Measurements from ENCODE around the gene OMP. TPM values are rescaled to one million over a fixed set of nuclear protein-coding genes. Genes with fewer than 3 reads are reported as not detected.

Gene OMP
- total and polyA plus RNA-seq, 2 donors (not counting 1 experiment from before 2014, with no cell fraction given): not detected

DNA sequence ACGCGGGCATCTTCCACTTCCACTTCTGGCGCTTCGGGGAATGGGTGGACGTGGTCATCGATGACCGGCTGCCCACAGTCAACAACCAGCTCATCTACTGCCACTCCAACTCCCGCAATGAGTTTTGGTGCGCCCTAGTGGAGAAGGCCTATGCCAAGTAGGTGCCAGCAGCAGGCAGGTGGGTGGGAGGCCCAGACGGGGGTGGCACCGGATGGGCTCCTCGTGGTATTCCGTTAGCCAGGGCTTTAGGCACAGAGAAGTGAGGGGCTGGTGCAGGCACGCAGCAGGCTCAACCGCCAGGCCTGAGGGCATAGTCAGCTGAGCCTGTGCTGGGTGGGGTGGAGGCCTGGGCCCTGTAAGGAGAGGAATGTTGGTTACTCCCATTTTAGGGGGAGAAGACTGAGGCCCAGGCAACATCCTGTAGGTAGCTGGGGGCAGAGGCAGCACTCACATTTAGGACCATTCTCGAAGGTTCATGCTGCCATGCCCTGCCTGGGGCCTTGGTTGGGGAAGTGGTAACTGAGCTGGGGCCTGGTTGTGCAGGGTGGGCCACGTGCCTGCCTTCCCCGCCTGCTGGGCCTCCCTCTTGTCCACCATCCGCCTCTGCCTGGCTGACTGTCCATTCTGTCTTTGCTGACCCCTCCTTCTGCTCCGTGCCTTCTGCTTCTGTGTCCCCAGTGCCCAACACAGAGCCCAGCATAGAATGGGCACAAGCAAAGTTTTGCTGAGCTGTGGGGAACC, 10.2 kb downstream of the OMP start:
- no peaks in the 10 kb centered on the region for H3K4me1 Mint-ChIP-seq
- H3K4me3 ChIP-seq (ENCODE audit: control extremely low read depth in 1 of 5, extremely low read depth in 1 of 5, insufficient read depth in 1 of 5, low read depth in 2 of 5, low read length in 4 of 5): no peak overlapping the region
- H3K4me1 ChIP-seq (ENCODE audit: control insufficient read depth in 2 of 2, insufficient read depth in 2 of 2, low read length in 2 of 2): no peaks in the 10 kb centered on the region
- no peak overlapping the region for H2AFZ ChIP-seq (ENCODE audit: insufficient read depth, low read depth, low read length, poor library complexity, severe bottlenecking)
- CTCF ChIA-PET: interaction anchor here (0.7 to 1.4 kb wide), 3 partner anchors 10 to 21 kb away, joined by 3 read pairs; no protein-coding TSS in a partner anchor
- H3K79me2 ChIP-seq (ENCODE audit: control insufficient read depth, insufficient read depth, low read length): no peaks in the 10 kb centered on the region
- no peaks in the 10 kb centered on the region for H3K27me3 ChIP-seq (replicated peaks in 1 of 4; ENCODE audit: control extremely low read depth in 1 of 4, control insufficient read depth in 3 of 4, insufficient read depth in 4 of 4, low read length in 3 of 4)
- POLR2A ChIA-PET: no interaction called here
- H3K4me3 Mint-ChIP-seq: no peak overlapping the region
- no peaks in the 10 kb centered on the region for H3K9me3 Mint-ChIP-seq (ENCODE audit: insufficient read depth)
- DNase-seq: no peak
- no peak for TF ChIP-seq EZH2 (IDR thresholded peaks at IDR 0.05; ENCODE audit: borderline replicate concordance, insufficient read depth, low read depth, low read length, poor library complexity, severe bottlenecking)
- TF ChIP-seq, protein P1, sequence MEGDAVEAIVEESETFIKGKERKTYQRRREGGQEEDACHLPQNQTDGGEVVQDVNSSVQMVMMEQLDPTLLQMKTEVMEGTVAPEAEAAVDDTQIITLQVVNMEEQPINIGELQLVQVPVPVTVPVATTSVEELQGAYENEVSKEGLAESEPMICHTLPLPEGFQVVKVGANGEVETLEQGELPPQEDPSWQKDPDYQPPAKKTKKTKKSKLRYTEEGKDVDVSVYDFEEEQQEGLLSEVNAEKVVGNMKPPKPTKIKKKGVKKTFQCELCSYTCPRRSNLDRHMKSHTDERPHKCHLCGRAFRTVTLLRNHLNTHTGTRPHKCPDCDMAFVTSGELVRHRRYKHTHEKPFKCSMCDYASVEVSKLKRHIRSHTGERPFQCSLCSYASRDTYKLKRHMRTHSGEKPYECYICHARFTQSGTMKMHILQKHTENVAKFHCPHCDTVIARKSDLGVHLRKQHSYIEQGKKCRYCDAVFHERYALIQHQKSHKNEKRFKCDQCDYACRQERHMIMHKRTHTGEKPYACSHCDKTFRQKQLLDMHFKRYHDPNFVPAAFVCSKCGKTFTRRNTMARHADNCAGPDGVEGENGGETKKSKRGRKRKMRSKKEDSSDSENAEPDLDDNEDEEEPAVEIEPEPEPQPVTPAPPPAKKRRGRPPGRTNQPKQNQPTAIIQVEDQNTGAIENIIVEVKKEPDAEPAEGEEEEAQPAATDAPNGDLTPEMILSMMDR (IDR thresholded peaks at IDR 0.05): no peak
- H3K4me2 ChIP-seq (replicated peaks; ENCODE audit: low read depth, low read length, poor library complexity, severe bottlenecking): no peak overlapping the region
- no peak overlapping the region for H3K27ac ChIP-seq (ENCODE audit: low read length in 2 of 2)
- no peak for ATAC-seq (ENCODE audit: low read depth)
- H3K27ac Mint-ChIP-seq: no peak overlapping the region
- no peaks in the 10 kb centered on the region for H4K20me1 ChIP-seq (ENCODE audit: control insufficient read depth, insufficient read depth, low read length, poor library complexity, severe bottlenecking)
- H3K36me3 ChIP-seq (replicated peaks in 1 of 2; ENCODE audit: control extremely low read depth in 1 of 2, control insufficient read depth in 1 of 2, extremely low read depth in 1 of 2, insufficient read depth in 2 of 2, low read length in 1 of 2): no peaks in the 10 kb centered on the region
- intact Hi-C loops (cut with micrococcal nuclease): no loop called here
- H3K9ac ChIP-seq (ENCODE audit: low read length): no peak overlapping the region
- no peaks in the 10 kb centered on the region for H3K9me3 ChIP-seq (ENCODE audit: control extremely low read depth in 1 of 3, control insufficient read depth in 2 of 3, insufficient read depth in 1 of 3, low read length in 2 of 3)
- 95% methylated on average over 15 of the region's 20 CpGs for WGBS (ENCODE audit: insufficient coverage)
- H3K27me3 Mint-ChIP-seq: no peaks in the 10 kb centered on the region

GRCh38 chr11:77113382-77114088, 10.9 kb downstream of the OMP start:
- no peaks in the 10 kb centered on the region for H3K36me3 ChIP-seq (replicated peaks in 1 of 2; ENCODE audit: control extremely low read depth in 1 of 2, control insufficient read depth in 1 of 2, extremely low read depth in 1 of 2, insufficient read depth in 2 of 2, low read length in 1 of 2)
- DNase-seq (no peak), ATAC-seq (ENCODE audit: low read depth) (no peak)
- H3K4me3 ChIP-seq (ENCODE audit: control extremely low read depth in 1 of 5, extremely low read depth in 1 of 5, insufficient read depth in 1 of 5, low read depth in 2 of 5, low read length in 4 of 5): no peak overlapping the region
- WGBS (ENCODE audit: insufficient coverage): 89% methylated on average over 5 of the region's 8 CpGs
- H3K9ac ChIP-seq (ENCODE audit: low read length): no peak overlapping the region
- H3K27ac Mint-ChIP-seq: no peak overlapping the region
- no peaks in the 10 kb centered on the region for H3K27me3 ChIP-seq (replicated peaks in 1 of 4; ENCODE audit: control extremely low read depth in 1 of 4, control insufficient read depth in 3 of 4, insufficient read depth in 4 of 4, low read length in 3 of 4)
- CTCF ChIA-PET: interaction anchor here (0.7 to 1.4 kb wide), 2 partner anchors 14 to 22 kb away, joined by 3 read pairs; no protein-coding TSS in a partner anchor
- intact Hi-C loops (cut with micrococcal nuclease): no loop called here
- POLR2A ChIA-PET: no interaction called here
- no peak overlapping the region for H3K27ac ChIP-seq (ENCODE audit: low read length in 2 of 2)
- H3K4me2 ChIP-seq (replicated peaks; ENCODE audit: low read depth, low read length, poor library complexity, severe bottlenecking): no peak overlapping the region
- no peaks in the 10 kb centered on the region for H3K4me1 Mint-ChIP-seq
- no peaks in the 10 kb centered on the region for H3K4me1 ChIP-seq (ENCODE audit: control insufficient read depth in 2 of 2, insufficient read depth in 2 of 2, low read length in 2 of 2)
- H4K20me1 ChIP-seq (ENCODE audit: control insufficient read depth, insufficient read depth, low read length, poor library complexity, severe bottlenecking): no peaks in the 10 kb centered on the region
- no peaks in the 10 kb centered on the region for H3K9me3 Mint-ChIP-seq (ENCODE audit: insufficient read depth)
- no peaks in the 10 kb centered on the region for H3K79me2 ChIP-seq (ENCODE audit: control insufficient read depth, insufficient read depth, low read length)
- no peak overlapping the region for H2AFZ ChIP-seq (ENCODE audit: insufficient read depth, low read depth, low read length, poor library complexity, severe bottlenecking)
- no peaks in the 10 kb centered on the region for H3K27me3 Mint-ChIP-seq
- H3K4me3 Mint-ChIP-seq: no peak overlapping the region
- TF ChIP-seq EZH2 (IDR thresholded peaks at IDR 0.05; ENCODE audit: borderline replicate concordance, insufficient read depth, low read depth, low read length, poor library complexity, severe bottlenecking): no peak
- TF ChIP-seq, protein P1 (IDR thresholded peaks at IDR 0.05): no peak
- H3K9me3 ChIP-seq (ENCODE audit: control extremely low read depth in 1 of 3, control insufficient read depth in 2 of 3, insufficient read depth in 1 of 3, low read length in 2 of 3): no peaks in the 10 kb centered on the region
